HG03571 (cell line): Measurements from ENCODE around the gene NCBP2.
"Not testable (repeated sequence)": the region's sequence is repeated elsewhere in the genome, so short reads cannot be mapped to it uniquely, and the experiment has no call there.

Experiments used
- ATAC-seq: cut with Tn5 transposase; IDR thresholded peaks from one replicate; pipeline ENCODE4 v1.9.1; 2021; ENCODE audit not compliant: unreplicated experiment

The NCBP2 gene

GRCh38 chr3:196968233-196969133, 26.2 kb upstream of the NCBP2 start, which contains the start of gene PIGZ:
TSS of gene PIGZ (minus strand) at chr3:196968833. CDS start at chr3:196952031, 16,802 bp downstream.
- peak; percentile 50 for ATAC-seq

- ATAC-seq: no peak
Observed at GRCh38 chr3:196967412-196968232, 25.3 kb upstream of the NCBP2 start.

- no peak for ATAC-seq
Observed at GRCh38 chr3:196966526-196967401, 24.4 kb upstream of the NCBP2 start.

DNA sequence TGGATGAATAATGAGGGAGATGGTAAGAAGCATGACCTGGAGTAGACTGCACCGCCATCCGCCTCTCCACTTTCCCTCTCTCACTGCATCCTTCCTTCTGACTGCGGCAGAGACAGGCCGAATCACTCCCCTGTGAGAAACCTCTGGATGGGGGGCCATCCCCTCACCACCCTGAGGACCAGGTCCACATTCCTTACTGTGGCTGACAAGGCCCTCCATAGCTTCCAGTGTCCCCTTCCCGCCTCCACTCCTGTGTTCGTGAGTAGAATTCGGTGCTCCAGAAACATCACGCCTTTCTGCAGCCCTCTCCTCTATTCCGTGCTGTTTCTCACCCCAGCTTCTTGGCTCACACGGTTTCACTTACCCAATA, 23.5 kb upstream of the NCBP2 start:
- ATAC-seq: no peak

DNA sequence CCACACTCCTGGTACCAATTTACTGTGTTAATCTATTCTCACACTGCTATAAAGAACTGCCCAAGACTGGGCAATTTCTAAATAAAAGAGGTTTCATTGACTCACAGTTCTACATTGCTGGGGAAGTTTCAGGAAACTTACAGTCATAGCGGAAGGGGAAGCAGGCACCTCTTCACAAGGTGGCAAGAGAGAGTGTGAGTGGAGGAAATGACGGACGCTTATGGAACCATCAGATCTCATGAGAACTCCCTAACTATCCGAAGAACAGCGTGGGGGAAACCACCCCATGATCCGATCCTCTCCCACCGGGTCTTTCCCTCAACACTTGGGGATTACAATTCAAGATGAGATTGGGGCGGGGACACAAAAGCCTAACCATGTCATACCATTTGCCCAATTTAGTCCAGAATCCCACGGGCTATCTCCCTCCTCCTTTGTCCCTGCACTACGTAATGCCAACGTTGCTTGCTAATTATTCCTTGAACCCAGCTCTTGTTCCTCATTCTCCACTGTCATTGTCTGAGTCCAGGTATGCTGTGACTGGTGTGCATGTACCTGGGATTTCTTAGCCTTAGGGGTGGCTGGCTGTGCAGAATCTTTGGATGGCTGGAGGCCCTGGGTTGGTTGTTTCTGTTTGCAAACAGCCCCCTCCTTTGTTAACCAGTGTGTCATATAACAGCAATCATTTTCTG, 22.9 kb upstream of the NCBP2 start:
- ATAC-seq: no peak

- no peak for ATAC-seq
Observed at GRCh38 chr3:196963631-196963953, 21.3 kb upstream of the NCBP2 start.

DNA sequence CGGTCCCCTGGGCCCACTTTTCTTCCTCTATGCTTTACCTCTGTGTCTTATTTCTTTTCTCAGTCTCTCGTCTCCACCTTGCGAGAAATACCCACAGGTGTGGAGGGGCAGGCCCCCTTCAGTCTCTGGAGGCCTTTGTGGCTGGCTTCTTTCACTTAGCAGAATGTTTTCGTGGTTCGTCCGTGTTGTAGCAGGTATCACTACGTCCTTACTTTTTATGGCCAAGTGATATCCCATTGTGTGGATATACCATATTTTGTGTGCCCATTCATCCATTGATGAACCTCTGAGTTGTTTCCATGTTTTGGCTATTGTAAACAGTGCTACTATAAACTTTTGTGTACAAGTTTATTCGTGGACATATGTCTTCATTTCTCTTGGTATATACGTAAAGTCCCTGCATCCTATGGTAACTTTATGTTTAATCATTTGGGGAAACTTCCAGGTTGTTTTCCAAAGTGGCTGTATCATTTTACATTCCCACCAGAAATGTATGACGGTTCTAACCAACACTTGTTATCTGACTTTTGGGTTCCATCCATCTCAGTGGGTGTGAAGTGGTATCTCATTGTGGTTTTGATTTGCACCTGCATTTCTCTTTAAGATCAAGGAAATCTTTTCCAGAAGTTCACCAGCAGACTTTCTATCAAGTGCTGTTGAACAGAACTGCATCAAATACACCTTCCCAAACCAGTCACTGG, 20.8 kb upstream of the NCBP2 start:
- no peak for ATAC-seq

DNA sequence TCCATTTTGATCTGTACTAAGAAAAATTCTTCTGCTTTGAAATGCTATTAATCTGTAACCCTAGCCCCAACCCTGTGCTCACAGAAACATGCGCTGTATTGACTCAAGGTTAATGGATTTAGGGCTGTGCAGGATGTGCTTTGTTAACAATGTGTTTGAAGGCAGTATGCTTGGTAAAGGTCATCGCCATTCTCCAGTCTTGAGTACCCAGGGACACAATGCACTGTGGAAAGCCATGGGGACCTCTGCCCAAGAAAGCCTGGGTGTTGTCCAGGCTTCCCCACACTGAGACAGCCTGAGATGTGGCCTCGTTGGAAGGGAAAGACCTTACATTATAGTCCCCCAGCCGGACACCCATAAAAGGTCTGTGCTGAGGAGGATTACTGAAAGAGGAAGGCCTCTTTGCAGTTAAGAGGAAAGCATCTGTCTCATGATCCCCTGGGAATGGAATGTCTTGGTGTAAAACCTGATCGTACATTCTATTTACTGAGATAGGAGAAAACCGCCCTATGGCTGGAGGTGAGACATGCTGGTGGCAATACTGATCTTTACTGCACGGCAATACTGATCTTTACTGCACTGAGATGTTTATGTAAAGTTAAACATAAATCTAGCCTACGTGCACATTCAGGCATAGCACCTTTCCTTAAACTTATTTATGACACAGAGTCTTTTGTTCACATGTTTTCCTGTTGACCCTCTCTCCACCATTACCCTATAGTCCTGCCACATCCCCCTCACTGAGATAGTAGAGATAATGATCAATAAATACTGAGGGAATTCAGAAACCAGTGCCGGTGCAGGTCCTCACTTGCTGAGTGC, 20.0 kb upstream of the NCBP2 start:
- ATAC-seq: no peak

DNA sequence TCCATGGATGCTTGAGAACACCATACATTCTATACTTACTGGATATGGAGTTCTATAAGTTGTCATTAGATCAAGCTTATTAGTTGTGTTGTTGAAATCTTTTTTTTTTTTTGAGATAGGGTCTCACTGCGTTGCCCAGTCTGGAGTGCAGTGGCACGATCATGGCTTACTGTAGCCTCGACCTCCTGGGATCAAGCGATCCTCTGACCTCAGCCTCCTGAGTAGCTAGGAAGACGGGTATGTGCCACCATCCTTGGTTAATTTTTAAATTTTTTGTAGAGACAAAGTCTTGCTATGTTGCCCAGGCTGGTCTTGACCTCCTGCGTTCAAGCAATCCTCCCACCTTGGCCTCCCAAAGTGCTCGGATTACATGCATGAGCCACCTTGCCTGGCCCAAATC, 12.5 kb upstream of the NCBP2 start:
- ATAC-seq: no peak

DNA sequence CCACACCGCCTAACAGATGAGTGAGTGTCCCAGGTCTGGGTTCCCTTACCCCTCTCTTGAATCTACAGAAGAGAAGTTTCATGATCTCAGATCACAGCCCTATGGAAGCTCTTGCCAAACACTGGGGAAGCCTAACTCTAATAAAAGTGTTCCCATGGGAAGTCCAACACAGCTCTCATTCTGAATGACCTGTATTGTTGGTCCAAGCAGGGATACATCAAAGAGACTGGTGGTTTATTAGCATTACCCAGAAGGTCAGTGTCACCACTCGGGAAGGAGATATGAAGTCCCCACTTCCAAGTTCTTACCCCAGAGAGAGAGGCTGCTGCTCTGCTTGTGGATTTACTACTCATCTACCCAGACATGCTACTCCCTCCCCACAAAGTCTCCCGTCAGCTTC, 9.0 kb upstream of the NCBP2 start:
- ATAC-seq: no peak

GRCh38 chr3:196949750-196950149, 7.4 kb upstream of the NCBP2 start:
- no peak for ATAC-seq

DNA sequence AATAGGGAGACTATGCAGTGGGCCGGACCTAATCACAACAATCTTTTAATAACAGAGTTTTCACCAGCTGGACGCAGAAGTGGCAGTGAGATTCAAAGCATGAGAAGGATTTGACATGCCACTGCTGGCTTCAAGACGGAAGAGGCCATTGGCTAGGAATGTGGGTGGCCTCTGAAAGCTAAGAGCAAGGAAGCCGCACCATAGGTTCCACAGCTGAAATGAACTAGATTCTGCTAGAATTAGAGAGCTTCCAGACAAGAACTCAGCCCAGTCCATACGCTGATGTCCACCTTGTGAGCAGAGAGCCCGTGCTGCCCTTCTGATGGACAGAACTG, 6.9 kb upstream of the NCBP2 start:
- no peak for ATAC-seq

- ATAC-seq: no peak
Observed at GRCh38 chr3:196948442-196949284, 6.3 kb upstream of the NCBP2 start.

- ATAC-seq: no peak
Observed at GRCh38 chr3:196947860-196948441, 5.6 kb upstream of the NCBP2 start.

DNA sequence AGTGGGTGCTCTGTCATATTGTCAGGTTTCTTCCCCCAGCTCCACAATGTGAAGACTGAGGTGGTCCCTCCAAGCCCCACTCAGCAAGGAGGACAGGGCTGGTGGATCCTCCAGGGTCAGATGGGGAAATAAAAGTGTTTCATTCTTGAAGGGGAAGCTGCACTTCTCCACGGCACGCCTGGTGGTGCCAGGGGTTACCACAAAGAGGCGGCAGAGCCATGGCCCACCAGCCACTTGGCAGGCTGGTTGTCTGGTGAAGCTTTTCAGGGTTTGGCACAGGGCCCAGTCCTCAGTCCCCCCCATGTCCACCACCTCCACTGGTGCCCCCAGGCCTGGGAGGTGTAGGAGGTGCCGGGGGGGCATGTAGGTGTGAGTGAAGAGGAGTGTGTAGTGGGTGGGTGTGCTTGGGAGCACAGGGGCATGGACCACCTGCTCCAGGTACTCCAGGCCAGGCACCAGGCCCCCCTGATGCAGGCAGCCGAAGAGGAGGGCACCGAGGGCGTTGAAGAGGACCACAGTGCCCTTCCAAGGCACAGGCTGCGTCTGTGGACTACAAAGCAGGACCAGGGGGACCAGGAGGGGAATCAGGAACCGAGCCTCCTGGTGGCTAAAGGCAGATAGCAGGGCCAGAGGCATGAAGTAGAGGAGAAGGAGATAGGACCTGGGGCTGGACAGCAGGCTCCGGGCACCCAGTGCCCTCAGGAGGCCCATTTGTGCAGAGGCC, 5.0 kb upstream of the NCBP2 start:
- ATAC-seq: no peak

- not testable (repeated sequence) for ATAC-seq
Observed at GRCh38 chr3:196944037-196944790, 1.9 kb upstream of the NCBP2 start.

- peak; percentile 10 for ATAC-seq
Observed at GRCh38 chr3:196942915-196943277, 568 bp upstream of the NCBP2 start.
